ENCODE data around the gene GOLGA6L9.
"Not testable (repeated sequence)": the region's sequence is repeated elsewhere in the genome, so short reads cannot be mapped to it uniquely, and the experiment has no call there.

Gene GOLGA6L9

GRCh38 chr15:82472269-82472982 lies 42.8 kb downstream of the GOLGA6L9 start:
- not testable (repeated sequence) for H4K20me1 ChIP-seq (ENCODE audit: insufficient read depth, low read length, poor library complexity, severe bottlenecking); H3K27me3 ChIP-seq (ENCODE audit: insufficient read depth, low read length, poor library complexity, severe bottlenecking); H3K36me3 ChIP-seq (ENCODE audit: insufficient read depth, low read length); H3K79me2 ChIP-seq (ENCODE audit: insufficient read depth, low read length); H3K9ac ChIP-seq (ENCODE audit: low read depth, low read length, poor library complexity, severe bottlenecking); H3K9me3 ChIP-seq (ENCODE audit: insufficient read depth, low read depth, low read length); H3K4me3 ChIP-seq (ENCODE audit: low read length, poor library complexity, severe bottlenecking); H3K4me1 ChIP-seq (ENCODE audit: insufficient read depth, low read length, poor library complexity, severe bottlenecking); H3K4me2 ChIP-seq (ENCODE audit: low read depth, low read length, poor library complexity, severe bottlenecking); H2AFZ ChIP-seq (ENCODE audit: low read length); H3F3A ChIP-seq (ENCODE audit: low read depth); H3K9me2 ChIP-seq (replicated peaks; ENCODE audit: low read depth, low read length)

- H4K20me1 ChIP-seq (ENCODE audit: insufficient read depth, low read length, poor library complexity, severe bottlenecking); H3K36me3 ChIP-seq (ENCODE audit: insufficient read depth, low read length); H3K9ac ChIP-seq (ENCODE audit: low read depth, low read length, poor library complexity, severe bottlenecking); H2AFZ ChIP-seq (ENCODE audit: low read length); H3K9me2 ChIP-seq (replicated peaks; ENCODE audit: low read depth, low read length); H3K4me2 ChIP-seq (ENCODE audit: low read depth, low read length, poor library complexity, severe bottlenecking); H3K9me3 ChIP-seq (ENCODE audit: insufficient read depth, low read depth, low read length); H3K27me3 ChIP-seq (ENCODE audit: insufficient read depth, low read length, poor library complexity, severe bottlenecking); H3K4me1 ChIP-seq (ENCODE audit: insufficient read depth, low read length, poor library complexity, severe bottlenecking); H3K79me2 ChIP-seq (ENCODE audit: insufficient read depth, low read length); H3F3A ChIP-seq (ENCODE audit: low read depth); H3K4me3 ChIP-seq (ENCODE audit: low read length, poor library complexity, severe bottlenecking): not testable (repeated sequence)
These were observed 45.1 kb downstream of the GOLGA6L9 start for GRCh38 chr15:82474596-82475325.

GRCh38 chr15:82475345-82475967 lies 45.8 kb downstream of the GOLGA6L9 start:
- not testable (repeated sequence) for H3K4me1 ChIP-seq (ENCODE audit: insufficient read depth, low read length, poor library complexity, severe bottlenecking); H3K9me2 ChIP-seq (replicated peaks; ENCODE audit: low read depth, low read length); H3K9ac ChIP-seq (ENCODE audit: low read depth, low read length, poor library complexity, severe bottlenecking); H3K79me2 ChIP-seq (ENCODE audit: insufficient read depth, low read length); H3K4me3 ChIP-seq (ENCODE audit: low read length, poor library complexity, severe bottlenecking); H3K36me3 ChIP-seq (ENCODE audit: insufficient read depth, low read length); H3K9me3 ChIP-seq (ENCODE audit: insufficient read depth, low read depth, low read length); H2AFZ ChIP-seq (ENCODE audit: low read length); H4K20me1 ChIP-seq (ENCODE audit: insufficient read depth, low read length, poor library complexity, severe bottlenecking); H3F3A ChIP-seq (ENCODE audit: low read depth); H3K27me3 ChIP-seq (ENCODE audit: insufficient read depth, low read length, poor library complexity, severe bottlenecking); H3K4me2 ChIP-seq (ENCODE audit: low read depth, low read length, poor library complexity, severe bottlenecking)

GRCh38 chr15:82476697-82477342 lies 47.2 kb downstream of the GOLGA6L9 start:
- H3K36me3 ChIP-seq (ENCODE audit: insufficient read depth, low read length); H3K27me3 ChIP-seq (ENCODE audit: insufficient read depth, low read length, poor library complexity, severe bottlenecking): not testable (repeated sequence)

GRCh38 chr15:82477343-82478057 lies 47.9 kb downstream of the GOLGA6L9 start:
- H3K4me2 ChIP-seq (ENCODE audit: low read depth, low read length, poor library complexity, severe bottlenecking); H3K27me3 ChIP-seq (ENCODE audit: insufficient read depth, low read length, poor library complexity, severe bottlenecking); H4K20me1 ChIP-seq (ENCODE audit: insufficient read depth, low read length, poor library complexity, severe bottlenecking); H3K4me3 ChIP-seq (ENCODE audit: low read length, poor library complexity, severe bottlenecking); H3K4me1 ChIP-seq (ENCODE audit: insufficient read depth, low read length, poor library complexity, severe bottlenecking); H3K36me3 ChIP-seq (ENCODE audit: insufficient read depth, low read length); H2AFZ ChIP-seq (ENCODE audit: low read length); H3K9me2 ChIP-seq (replicated peaks; ENCODE audit: low read depth, low read length); H3K79me2 ChIP-seq (ENCODE audit: insufficient read depth, low read length); H3K9ac ChIP-seq (ENCODE audit: low read depth, low read length, poor library complexity, severe bottlenecking); H3K9me3 ChIP-seq (ENCODE audit: insufficient read depth, low read depth, low read length); H3F3A ChIP-seq (ENCODE audit: low read depth): not testable (repeated sequence)

More at GRCh38 chr15:82476697-82477342, 47.2 kb downstream of the GOLGA6L9 start:
- not testable (repeated sequence) for H3K4me3 ChIP-seq (ENCODE audit: low read length, poor library complexity, severe bottlenecking); H4K20me1 ChIP-seq (ENCODE audit: insufficient read depth, low read length, poor library complexity, severe bottlenecking); H3K9ac ChIP-seq (ENCODE audit: low read depth, low read length, poor library complexity, severe bottlenecking); H2AFZ ChIP-seq (ENCODE audit: low read length); H3F3A ChIP-seq (ENCODE audit: low read depth); H3K79me2 ChIP-seq (ENCODE audit: insufficient read depth, low read length); H3K9me2 ChIP-seq (replicated peaks; ENCODE audit: low read depth, low read length); H3K4me2 ChIP-seq (ENCODE audit: low read depth, low read length, poor library complexity, severe bottlenecking); H3K4me1 ChIP-seq (ENCODE audit: insufficient read depth, low read length, poor library complexity, severe bottlenecking); H3K9me3 ChIP-seq (ENCODE audit: insufficient read depth, low read depth, low read length)
